ENCODE data around the gene SLC16A12.

The SLC16A12 gene

DNA sequence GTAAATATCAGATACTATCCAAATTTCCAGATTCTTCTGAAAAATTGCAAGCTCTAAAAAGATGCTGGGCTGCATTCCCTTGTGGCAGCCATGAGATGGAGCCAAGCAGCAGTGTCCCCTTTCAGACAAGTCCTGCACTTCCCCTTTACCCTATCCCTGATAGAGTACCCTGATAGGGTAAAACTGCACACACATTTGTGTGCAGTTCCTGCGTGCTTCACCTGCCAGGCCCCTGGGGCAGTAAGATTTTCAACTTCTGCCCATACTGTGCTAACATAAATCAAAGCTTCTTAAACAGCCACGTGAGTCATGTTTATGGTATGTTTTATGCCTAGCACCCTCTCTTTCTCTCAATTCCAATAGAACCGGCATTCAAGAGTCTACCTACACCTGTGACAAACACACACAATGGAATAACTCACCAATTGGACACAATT, 68.8 kb downstream of the SLC16A12 start (continued):
- TF ChIP-seq, protein P1, sequence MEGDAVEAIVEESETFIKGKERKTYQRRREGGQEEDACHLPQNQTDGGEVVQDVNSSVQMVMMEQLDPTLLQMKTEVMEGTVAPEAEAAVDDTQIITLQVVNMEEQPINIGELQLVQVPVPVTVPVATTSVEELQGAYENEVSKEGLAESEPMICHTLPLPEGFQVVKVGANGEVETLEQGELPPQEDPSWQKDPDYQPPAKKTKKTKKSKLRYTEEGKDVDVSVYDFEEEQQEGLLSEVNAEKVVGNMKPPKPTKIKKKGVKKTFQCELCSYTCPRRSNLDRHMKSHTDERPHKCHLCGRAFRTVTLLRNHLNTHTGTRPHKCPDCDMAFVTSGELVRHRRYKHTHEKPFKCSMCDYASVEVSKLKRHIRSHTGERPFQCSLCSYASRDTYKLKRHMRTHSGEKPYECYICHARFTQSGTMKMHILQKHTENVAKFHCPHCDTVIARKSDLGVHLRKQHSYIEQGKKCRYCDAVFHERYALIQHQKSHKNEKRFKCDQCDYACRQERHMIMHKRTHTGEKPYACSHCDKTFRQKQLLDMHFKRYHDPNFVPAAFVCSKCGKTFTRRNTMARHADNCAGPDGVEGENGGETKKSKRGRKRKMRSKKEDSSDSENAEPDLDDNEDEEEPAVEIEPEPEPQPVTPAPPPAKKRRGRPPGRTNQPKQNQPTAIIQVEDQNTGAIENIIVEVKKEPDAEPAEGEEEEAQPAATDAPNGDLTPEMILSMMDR (tag by site-specific recombination; IDR thresholded peaks at IDR 0.05) = peak; percentile 47; the same call in 1 of the 2 replicates
- no peak for TF ChIP-seq ZNF23 (tag by site-specific recombination; IDR thresholded peaks at IDR 0.05; ENCODE audit: borderline replicate concordance)
- TF ChIP-seq ZNF624 (tag by site-specific recombination; IDR thresholded peaks at IDR 0.05) = no peak
- TF ChIP-seq, protein P2, sequence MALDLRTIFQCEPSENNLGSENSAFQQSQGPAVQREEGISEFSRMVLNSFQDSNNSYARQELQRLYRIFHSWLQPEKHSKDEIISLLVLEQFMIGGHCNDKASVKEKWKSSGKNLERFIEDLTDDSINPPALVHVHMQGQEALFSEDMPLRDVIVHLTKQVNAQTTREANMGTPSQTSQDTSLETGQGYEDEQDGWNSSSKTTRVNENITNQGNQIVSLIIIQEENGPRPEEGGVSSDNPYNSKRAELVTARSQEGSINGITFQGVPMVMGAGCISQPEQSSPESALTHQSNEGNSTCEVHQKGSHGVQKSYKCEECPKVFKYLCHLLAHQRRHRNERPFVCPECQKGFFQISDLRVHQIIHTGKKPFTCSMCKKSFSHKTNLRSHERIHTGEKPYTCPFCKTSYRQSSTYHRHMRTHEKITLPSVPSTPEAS (tag by site-specific recombination; IDR thresholded peaks at IDR 0.05) = no peak
- no peak for TF ChIP-seq ZNF311 (tag by site-specific recombination; IDR thresholded peaks at IDR 0.05; ENCODE audit: borderline replicate concordance)

DNA sequence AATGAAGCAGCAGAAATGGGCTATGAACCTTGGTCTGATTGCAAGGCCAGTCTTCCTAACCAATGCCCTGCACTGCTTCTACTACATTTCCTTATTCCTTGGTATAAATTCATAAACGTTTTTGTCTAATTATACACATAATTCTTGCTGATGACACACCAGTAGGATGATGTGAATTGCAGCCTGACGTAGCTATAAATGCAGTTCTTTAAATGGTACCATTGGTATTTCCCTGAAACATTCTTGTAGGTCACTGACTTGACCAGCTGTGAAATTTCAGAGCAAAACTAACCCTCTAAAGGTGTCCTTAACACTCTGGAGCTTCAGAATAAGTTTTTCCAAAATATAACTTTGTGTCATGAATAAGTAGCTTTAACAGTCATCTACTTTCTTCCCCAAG, 70.2 kb downstream of the SLC16A12 start:
- ChIA-PET CTCF (interaction anchor here (1.0 to 3.1 kb wide), 4 partner anchors 8 to 96 kb away, joined by 3 to 21 read pairs (median 4); no protein-coding TSS in a partner anchor), POLR2A (no interaction called here)
- Histone ChIP-seq H3K27ac (ENCODE audit: extremely low read depth, low read depth, low read length) (no peak overlapping the region), H3K4me3 (ENCODE audit: low read depth, low read length) (no peak overlapping the region), H3K9me3 (ENCODE audit: control insufficient read depth, insufficient read depth, low read depth, low read length) (no peaks in the 10 kb centered on the region), H3K36me3 (ENCODE audit: control insufficient read depth in 2 of 2, insufficient read depth in 1 of 2, low read length in 2 of 2) (no peaks in the 10 kb centered on the region), H3K4me1 (ENCODE audit: control insufficient read depth, insufficient read depth, low read length) (no peaks in the 10 kb centered on the region; the same call in 1 of the 2 replicates)
- TF ChIP-seq ZNF133 (tag by site-specific recombination; IDR thresholded peaks at IDR 0.05) = no peak
- no peak for TF ChIP-seq ZFP41 (tag by site-specific recombination; IDR thresholded peaks at IDR 0.05; ENCODE audit: borderline replicate concordance)
- TF ChIP-seq, protein P3, sequence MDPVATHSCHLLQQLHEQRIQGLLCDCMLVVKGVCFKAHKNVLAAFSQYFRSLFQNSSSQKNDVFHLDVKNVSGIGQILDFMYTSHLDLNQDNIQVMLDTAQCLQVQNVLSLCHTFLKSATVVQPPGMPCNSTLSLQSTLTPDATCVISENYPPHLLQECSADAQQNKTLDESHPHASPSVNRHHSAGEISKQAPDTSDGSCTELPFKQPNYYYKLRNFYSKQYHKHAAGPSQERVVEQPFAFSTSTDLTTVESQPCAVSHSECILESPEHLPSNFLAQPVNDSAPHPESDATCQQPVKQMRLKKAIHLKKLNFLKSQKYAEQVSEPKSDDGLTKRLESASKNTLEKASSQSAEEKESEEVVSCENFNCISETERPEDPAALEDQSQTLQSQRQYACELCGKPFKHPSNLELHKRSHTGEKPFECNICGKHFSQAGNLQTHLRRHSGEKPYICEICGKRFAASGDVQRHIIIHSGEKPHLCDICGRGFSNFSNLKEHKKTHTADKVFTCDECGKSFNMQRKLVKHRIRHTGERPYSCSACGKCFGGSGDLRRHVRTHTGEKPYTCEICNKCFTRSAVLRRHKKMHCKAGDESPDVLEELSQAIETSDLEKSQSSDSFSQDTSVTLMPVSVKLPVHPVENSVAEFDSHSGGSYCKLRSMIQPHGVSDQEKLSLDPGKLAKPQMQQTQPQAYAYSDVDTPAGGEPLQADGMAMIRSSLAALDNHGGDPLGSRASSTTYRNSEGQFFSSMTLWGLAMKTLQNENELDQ (tag by site-specific recombination; IDR thresholded peaks at IDR 0.05; ENCODE audit: low read depth) = no peak
- no peak for TF ChIP-seq ZNF768 (tag by site-specific recombination; IDR thresholded peaks at IDR 0.05)
- no peak for TF ChIP-seq ZFP37 (tag by site-specific recombination; IDR thresholded peaks at IDR 0.05)
- TF ChIP-seq, protein P4, sequence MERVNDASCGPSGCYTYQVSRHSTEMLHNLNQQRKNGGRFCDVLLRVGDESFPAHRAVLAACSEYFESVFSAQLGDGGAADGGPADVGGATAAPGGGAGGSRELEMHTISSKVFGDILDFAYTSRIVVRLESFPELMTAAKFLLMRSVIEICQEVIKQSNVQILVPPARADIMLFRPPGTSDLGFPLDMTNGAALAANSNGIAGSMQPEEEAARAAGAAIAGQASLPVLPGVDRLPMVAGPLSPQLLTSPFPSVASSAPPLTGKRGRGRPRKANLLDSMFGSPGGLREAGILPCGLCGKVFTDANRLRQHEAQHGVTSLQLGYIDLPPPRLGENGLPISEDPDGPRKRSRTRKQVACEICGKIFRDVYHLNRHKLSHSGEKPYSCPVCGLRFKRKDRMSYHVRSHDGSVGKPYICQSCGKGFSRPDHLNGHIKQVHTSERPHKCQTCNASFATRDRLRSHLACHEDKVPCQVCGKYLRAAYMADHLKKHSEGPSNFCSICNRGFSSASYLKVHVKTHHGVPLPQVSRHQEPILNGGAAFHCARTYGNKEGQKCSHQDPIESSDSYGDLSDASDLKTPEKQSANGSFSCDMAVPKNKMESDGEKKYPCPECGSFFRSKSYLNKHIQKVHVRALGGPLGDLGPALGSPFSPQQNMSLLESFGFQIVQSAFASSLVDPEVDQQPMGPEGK (tag by site-specific recombination; IDR thresholded peaks at IDR 0.05) = no peak
- TF ChIP-seq ZNF747 (tag by site-specific recombination; IDR thresholded peaks at IDR 0.05) = no peak
- TF ChIP-seq ZNF404 (tag by site-specific recombination; IDR thresholded peaks at IDR 0.05) = no peak
- TF ChIP-seq ZNF629 (tag by site-specific recombination; IDR thresholded peaks at IDR 0.05) = no peak

DNA sequence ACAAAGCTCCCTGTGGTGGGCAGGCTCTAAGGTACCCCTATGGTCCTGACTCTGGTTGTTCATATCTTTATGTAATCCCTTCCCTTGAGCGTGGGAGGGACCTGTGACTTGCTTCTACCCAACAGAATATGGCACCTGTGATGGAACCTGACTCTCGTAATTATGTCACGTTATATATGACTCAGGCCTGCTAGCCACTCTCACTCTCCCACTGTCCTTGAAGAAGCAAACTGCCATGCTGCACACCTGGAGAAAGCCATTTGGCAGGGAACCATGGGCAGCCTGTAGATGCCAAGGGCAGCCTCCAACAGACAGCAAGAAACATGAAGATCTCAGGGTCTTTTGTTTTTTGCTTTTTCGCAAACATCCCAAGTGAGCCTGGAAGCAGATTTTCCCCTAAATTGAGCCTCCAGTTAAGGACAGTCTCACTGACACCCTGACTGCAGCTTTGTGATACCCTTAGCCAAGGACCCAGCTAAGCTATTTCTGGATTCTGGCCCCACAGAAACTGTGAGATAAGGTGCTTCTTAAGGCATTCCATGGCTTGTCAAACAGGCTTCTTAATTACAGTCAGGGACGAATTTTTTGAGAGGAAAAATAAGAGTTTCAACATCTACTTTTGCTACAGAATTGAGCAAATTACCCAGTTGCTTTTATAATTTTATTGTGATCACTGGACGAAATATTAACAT, 71.4 kb downstream of the SLC16A12 start:
- no peak overlapping the region for H3K27ac ChIP-seq (ENCODE audit: extremely low read depth, low read depth, low read length)
- H3K9me3 ChIP-seq (ENCODE audit: control insufficient read depth, insufficient read depth, low read depth, low read length) = no peaks in the 10 kb centered on the region
- no peaks in the 10 kb centered on the region; the same call in 1 of the 2 replicates for H3K4me1 ChIP-seq (ENCODE audit: control insufficient read depth, insufficient read depth, low read length)
- no peak overlapping the region for H3K4me3 ChIP-seq (ENCODE audit: low read depth, low read length)
- H3K36me3 ChIP-seq (ENCODE audit: control insufficient read depth in 2 of 2, insufficient read depth in 1 of 2, low read length in 2 of 2) = no peaks in the 10 kb centered on the region
- TF ChIP-seq ZNF791 (tag by site-specific recombination; IDR thresholded peaks at IDR 0.05) = no peak
- TF ChIP-seq ZNF785 (tag by site-specific recombination; IDR thresholded peaks at IDR 0.05) = no peak
- TF ChIP-seq, protein P2 (tag by site-specific recombination; IDR thresholded peaks at IDR 0.05) = no peak
- TF ChIP-seq ZNF24 (tag by site-specific recombination; IDR thresholded peaks at IDR 0.05) = no peak
- TF ChIP-seq ZXDB (tag by site-specific recombination; IDR thresholded peaks at IDR 0.05) = no peak
- TF ChIP-seq, protein P5, sequence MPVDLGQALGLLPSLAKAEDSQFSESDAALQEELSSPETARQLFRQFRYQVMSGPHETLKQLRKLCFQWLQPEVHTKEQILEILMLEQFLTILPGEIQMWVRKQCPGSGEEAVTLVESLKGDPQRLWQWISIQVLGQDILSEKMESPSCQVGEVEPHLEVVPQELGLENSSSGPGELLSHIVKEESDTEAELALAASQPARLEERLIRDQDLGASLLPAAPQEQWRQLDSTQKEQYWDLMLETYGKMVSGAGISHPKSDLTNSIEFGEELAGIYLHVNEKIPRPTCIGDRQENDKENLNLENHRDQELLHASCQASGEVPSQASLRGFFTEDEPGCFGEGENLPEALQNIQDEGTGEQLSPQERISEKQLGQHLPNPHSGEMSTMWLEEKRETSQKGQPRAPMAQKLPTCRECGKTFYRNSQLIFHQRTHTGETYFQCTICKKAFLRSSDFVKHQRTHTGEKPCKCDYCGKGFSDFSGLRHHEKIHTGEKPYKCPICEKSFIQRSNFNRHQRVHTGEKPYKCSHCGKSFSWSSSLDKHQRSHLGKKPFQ (tag by site-specific recombination; IDR thresholded peaks at IDR 0.05) = no peak
- ChIA-PET CTCF (interaction anchor here (0.7 to 0.8 kb wide), 2 partner anchors 52 to 94 kb away, joined by 3 to 5 read pairs; no protein-coding TSS in a partner anchor), POLR2A (no interaction called here)
